ENCODE data around the gene TMEM100.

- TF ChIP-seq NBN (IDR thresholded peaks at IDR 0.05), result no peak
- TF ChIP-seq POLR2A (IDR thresholded peaks at IDR 0.05; ENCODE audit: low read depth, low read length), result no peak
- TF ChIP-seq, protein P1, sequence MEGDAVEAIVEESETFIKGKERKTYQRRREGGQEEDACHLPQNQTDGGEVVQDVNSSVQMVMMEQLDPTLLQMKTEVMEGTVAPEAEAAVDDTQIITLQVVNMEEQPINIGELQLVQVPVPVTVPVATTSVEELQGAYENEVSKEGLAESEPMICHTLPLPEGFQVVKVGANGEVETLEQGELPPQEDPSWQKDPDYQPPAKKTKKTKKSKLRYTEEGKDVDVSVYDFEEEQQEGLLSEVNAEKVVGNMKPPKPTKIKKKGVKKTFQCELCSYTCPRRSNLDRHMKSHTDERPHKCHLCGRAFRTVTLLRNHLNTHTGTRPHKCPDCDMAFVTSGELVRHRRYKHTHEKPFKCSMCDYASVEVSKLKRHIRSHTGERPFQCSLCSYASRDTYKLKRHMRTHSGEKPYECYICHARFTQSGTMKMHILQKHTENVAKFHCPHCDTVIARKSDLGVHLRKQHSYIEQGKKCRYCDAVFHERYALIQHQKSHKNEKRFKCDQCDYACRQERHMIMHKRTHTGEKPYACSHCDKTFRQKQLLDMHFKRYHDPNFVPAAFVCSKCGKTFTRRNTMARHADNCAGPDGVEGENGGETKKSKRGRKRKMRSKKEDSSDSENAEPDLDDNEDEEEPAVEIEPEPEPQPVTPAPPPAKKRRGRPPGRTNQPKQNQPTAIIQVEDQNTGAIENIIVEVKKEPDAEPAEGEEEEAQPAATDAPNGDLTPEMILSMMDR (IDR thresholded peaks at IDR 0.05 in 2 of 3, conservative IDR thresholded peaks at IDR 0.05 in 1 of 3; ENCODE audit: control insufficient read depth in 2 of 3, extremely low read depth in 1 of 3, insufficient read depth in 1 of 3, low read depth in 3 of 3, low read length in 3 of 3), result no peak
- no peak for TF ChIP-seq TAF1 (IDR thresholded peaks at IDR 0.05; ENCODE audit: borderline replicate concordance, low read depth, low read length)
- TF ChIP-seq POLR2AphosphoS5 (IDR thresholded peaks at IDR 0.05; ENCODE audit: low read length), result no peak
- no peak for TF ChIP-seq EZH2 (IDR thresholded peaks at IDR 0.05; ENCODE audit: borderline replicate concordance, control insufficient read depth, low read depth, low read length)
- TF ChIP-seq NFYB (IDR thresholded peaks at IDR 0.05; ENCODE audit: insufficient read depth, low read depth, low read length), result no peak
- TF ChIP-seq, protein P2, sequence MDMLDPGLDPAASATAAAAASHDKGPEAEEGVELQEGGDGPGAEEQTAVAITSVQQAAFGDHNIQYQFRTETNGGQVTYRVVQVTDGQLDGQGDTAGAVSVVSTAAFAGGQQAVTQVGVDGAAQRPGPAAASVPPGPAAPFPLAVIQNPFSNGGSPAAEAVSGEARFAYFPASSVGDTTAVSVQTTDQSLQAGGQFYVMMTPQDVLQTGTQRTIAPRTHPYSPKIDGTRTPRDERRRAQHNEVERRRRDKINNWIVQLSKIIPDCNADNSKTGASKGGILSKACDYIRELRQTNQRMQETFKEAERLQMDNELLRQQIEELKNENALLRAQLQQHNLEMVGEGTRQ (IDR thresholded peaks at IDR 0.05; ENCODE audit: borderline replicate concordance, low read depth, low read length), result no peak
- TF ChIP-seq, protein P3, sequence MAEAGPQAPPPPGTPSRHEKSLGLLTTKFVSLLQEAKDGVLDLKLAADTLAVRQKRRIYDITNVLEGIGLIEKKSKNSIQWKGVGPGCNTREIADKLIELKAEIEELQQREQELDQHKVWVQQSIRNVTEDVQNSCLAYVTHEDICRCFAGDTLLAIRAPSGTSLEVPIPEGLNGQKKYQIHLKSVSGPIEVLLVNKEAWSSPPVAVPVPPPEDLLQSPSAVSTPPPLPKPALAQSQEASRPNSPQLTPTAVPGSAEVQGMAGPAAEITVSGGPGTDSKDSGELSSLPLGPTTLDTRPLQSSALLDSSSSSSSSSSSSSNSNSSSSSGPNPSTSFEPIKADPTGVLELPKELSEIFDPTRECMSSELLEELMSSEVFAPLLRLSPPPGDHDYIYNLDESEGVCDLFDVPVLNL (IDR thresholded peaks at IDR 0.05; ENCODE audit: low read depth, low read length), result no peak
- no peak for TF ChIP-seq MLLT1 (IDR thresholded peaks at IDR 0.05)
These were observed 5.3 kb upstream of the TMEM100 start for GRCh38 chr17:55727920-55728319.

All from GM12878 (cell line).